ENCODE data around the gene SRSF8.

- TF ChIP-seq ZNF384 (IDR thresholded peaks at IDR 0.05) (no peak), TARDBP (IDR thresholded peaks at IDR 0.05) (no peak), SUZ12 (IDR thresholded peaks at IDR 0.05) (no peak), ELF4 (IDR thresholded peaks at IDR 0.05) (no peak), FOXK2 (IDR thresholded peaks at IDR 0.05) (no peak)
Measured at GRCh38 chr11:95088946-95089619, 22.4 kb downstream of the SRSF8 start.

Measured in HEK293T (cell line).